Left renal pelvis (tissue), 4 donors: Measurements from ENCODE around the gene CFAP54. TPM values are rescaled to one million over a fixed set of nuclear protein-coding genes. Genes with fewer than 3 reads are reported as not detected.

ENCODE experiments used
- DNase-seq, 4 donors: peaks; one replicate each; pipeline ENCODE4 v3.0.0-alpha.2; 2013; ENCODE audit warnings: low read depth in 4 of 4, low spot score in 3 of 4
- polyA plus RNA-seq, 4 donors: library from polyadenylated mRNA; unstranded; fragments of 120-200 nt; gene quantifications; one replicate each; pipeline ENCODE4 v1.2.1, GENCODE V29; 2013; ENCODE audit not compliant: insufficient read length in 4 of 4

CFAP54 gene
- polyA plus RNA-seq, 4 donors: 0.44 to 3.8 (median 2.7) TPM

DNA sequence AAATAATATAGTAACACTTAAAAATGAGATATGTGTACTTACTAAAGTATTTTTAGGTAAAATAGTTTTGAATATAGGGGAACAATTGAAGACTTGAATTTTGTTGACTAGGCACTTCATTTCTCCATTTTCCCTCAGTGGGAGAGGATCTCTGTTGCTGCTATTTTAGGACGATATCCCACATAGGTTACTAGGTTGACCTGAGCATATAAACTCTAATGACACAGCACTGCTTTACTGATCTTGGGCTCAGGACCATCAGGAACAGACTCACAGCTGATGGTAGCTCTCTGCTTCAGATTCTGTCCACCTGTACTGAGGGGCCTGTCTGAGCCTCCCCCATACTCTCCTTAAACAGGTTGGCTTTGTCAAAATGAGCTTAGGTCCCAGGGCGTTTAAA, 423.6 kb downstream of the CFAP54 start:
- DNase-seq: no peak

DNA sequence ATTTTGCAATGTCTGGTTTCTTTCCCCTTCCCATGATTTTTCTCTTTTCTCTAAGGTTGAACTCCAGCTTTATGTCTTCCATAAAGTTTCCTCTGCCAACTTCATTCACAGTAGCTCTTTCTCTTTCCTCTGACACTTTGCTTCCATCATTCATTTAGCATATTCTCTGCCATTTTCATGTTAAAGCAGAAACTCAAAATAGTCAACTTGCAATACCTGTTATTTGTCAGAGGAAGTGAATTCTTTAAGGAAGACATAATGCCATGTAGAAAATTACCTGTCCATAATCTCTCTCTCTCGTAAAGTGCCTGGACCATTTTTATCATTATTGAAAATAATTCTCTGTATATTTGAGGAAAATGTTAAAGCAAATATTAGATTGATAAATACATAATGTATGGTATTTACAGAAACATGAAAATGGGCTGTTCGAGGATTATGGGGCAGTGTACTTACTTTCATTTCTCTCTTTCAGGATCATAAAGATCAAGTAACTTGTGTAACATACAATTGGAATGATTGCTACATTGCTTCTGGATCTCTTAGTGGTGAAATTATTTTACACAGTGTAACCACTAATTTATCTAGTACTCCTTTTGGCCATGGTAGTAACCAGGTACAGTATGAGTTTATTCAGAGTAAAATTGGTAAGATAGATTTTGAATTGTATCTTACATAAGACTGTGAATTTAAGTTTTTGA, 430.3 kb downstream of the CFAP54 start:
- no peak for DNase-seq

Other genes with a start within 250 kb of the CFAP54 start
- gene CDK17, start 89.1 kb upstream of the CFAP54 start, polyA plus RNA-seq: 10 to 100 TPM; 30.3 to 44.1 (median 38.7) TPM